Parathyroid adenoma (tissue), 2 donors: Measurements from ENCODE around the gene DCK.

Source experiments
- H2AFZ ChIP-seq: fragments of 300-600 bp; sonication (generic); one replicate; pipeline ENCODE4 v1.7.0; 2017; ENCODE audit warnings: antibody characterized with exemption, mild to moderate bottlenecking
- H3K27ac ChIP-seq: fragments of 300-600 bp; sonication (generic); one replicate; pipeline ENCODE4 v1.7.0; 2017
- H3K27me3 ChIP-seq: fragments of 300-600 bp; sonication (generic); one replicate; pipeline ENCODE4 v1.7.0; 2017; ENCODE audit warnings: low read length; ENCODE audit not compliant: control insufficient read depth, insufficient read depth
- H3K36me3 ChIP-seq: fragments of 300-600 bp; sonication (generic); one replicate; pipeline ENCODE4 v1.7.0; 2017; ENCODE audit warnings: low read length; ENCODE audit not compliant: control insufficient read depth, insufficient read depth
- H3K4me1 ChIP-seq: fragments of 300-600 bp; sonication (generic); one replicate; pipeline ENCODE4 v1.7.0; 2017; ENCODE audit warnings: control low read depth
- H3K4me2 ChIP-seq: fragments of 300-600 bp; sonication (generic); one replicate; pipeline ENCODE4 v1.7.0; 2017; ENCODE audit warnings: low read length
- H3K4me3 ChIP-seq: fragments of 300-600 bp; sonication (generic); one replicate; pipeline ENCODE4 v1.7.0; 2017; ENCODE audit warnings: low read depth, low read length
- H3K79me2 ChIP-seq: fragments of 300-600 bp; sonication (generic); one replicate; pipeline ENCODE4 v1.7.0; 2017; ENCODE audit warnings: control low read depth
- H3K9ac ChIP-seq: fragments of 300-600 bp; sonication (generic); one replicate; pipeline ENCODE4 v1.7.0; 2017; ENCODE audit warnings: mild to moderate bottlenecking
- H3K9me3 ChIP-seq: fragments of 300-600 bp; sonication (generic); one replicate; pipeline ENCODE4 v1.7.0; 2017; ENCODE audit warnings: low read length; ENCODE audit not compliant: control insufficient read depth
- CTCF ChIP-seq: fragments of 300-600 bp; sonication (generic); IDR thresholded peaks from one replicate; pipeline ENCODE4 v1.7.0; 2017; ENCODE audit warnings: antibody characterized with exemption, mild to moderate bottlenecking
- donor health status: primary hyperparathyroidism.

DCK gene

GRCh38 chr4:70976252-70976651 is 17.2 kb upstream of the DCK start:
- Histone ChIP-seq H3K4me3 (no peak overlapping the region), H3K9me3 (no peaks in the 10 kb centered on the region), H3K79me2 (no peaks in the 10 kb centered on the region), H3K27ac (no peak overlapping the region), H3K36me3 (no peaks in the 10 kb centered on the region), H2AFZ (no peak overlapping the region), H3K9ac (no peak overlapping the region), H3K4me1 (no peaks in the 10 kb centered on the region), H3K4me2 (no peak overlapping the region), H3K27me3 (no peaks in the 10 kb centered on the region)
- no peak for TF ChIP-seq CTCF

- no peaks in the 10 kb centered on the region for H3K9me3 ChIP-seq
- no peak overlapping the region for H3K9ac ChIP-seq
- H3K36me3 ChIP-seq, result no peaks in the 10 kb centered on the region
- TF ChIP-seq CTCF, result no peak
- H3K27me3 ChIP-seq, result no peaks in the 10 kb centered on the region
- no peak overlapping the region for H3K4me2 ChIP-seq
- H3K4me3 ChIP-seq, result no peak overlapping the region
- no peak overlapping the region for H2AFZ ChIP-seq
- H3K79me2 ChIP-seq, result no peaks in the 10 kb centered on the region
- no peak overlapping the region for H3K27ac ChIP-seq
- no peaks in the 10 kb centered on the region for H3K4me1 ChIP-seq
Measured at GRCh38 chr4:70979445-70980008, 13.9 kb upstream of the DCK start.

- Histone ChIP-seq H3K4me1 (no peaks in the 10 kb centered on the region), H3K79me2 (no peaks in the 10 kb centered on the region), H3K27ac (no peak overlapping the region), H3K4me2 (no peak overlapping the region), H3K27me3 (no peaks in the 10 kb centered on the region), H3K9ac (no peak overlapping the region), H3K36me3 (no peaks in the 10 kb centered on the region), H2AFZ (no peak overlapping the region), H3K9me3 (no peaks in the 10 kb centered on the region), H3K4me3 (no peak overlapping the region)
- no peak for TF ChIP-seq CTCF
Measured at GRCh38 chr4:70980196-70980595, 13.3 kb upstream of the DCK start.

- no peak overlapping the region for H3K9ac ChIP-seq
- no peak overlapping the region for H3K4me2 ChIP-seq
- H3K4me3 ChIP-seq, result no peak overlapping the region
- H3K79me2 ChIP-seq, result no peaks in the 10 kb centered on the region
- no peak for TF ChIP-seq CTCF
- H3K36me3 ChIP-seq, result no peaks in the 10 kb centered on the region
- no peak overlapping the region for H2AFZ ChIP-seq
- H3K27ac ChIP-seq, result no peak overlapping the region
- no peaks in the 10 kb centered on the region for H3K9me3 ChIP-seq
- no peaks in the 10 kb centered on the region for H3K4me1 ChIP-seq
- no peaks in the 10 kb centered on the region for H3K27me3 ChIP-seq
Measured at GRCh38 chr4:70984106-70984505, 9.3 kb upstream of the DCK start.

GRCh38 chr4:70984589-70984988 is 8.9 kb upstream of the DCK start:
- no peaks in the 10 kb centered on the region for H3K4me1 ChIP-seq
- H2AFZ ChIP-seq, result no peak overlapping the region
- no peaks in the 10 kb centered on the region for H3K9me3 ChIP-seq
- H3K36me3 ChIP-seq, result no peaks in the 10 kb centered on the region
- no peaks in the 10 kb centered on the region for H3K27me3 ChIP-seq
- no peak overlapping the region for H3K27ac ChIP-seq
- H3K4me2 ChIP-seq, result no peak overlapping the region
- no peaks in the 10 kb centered on the region for H3K79me2 ChIP-seq
- H3K9ac ChIP-seq, result no peak overlapping the region
- no peak overlapping the region for H3K4me3 ChIP-seq
- TF ChIP-seq CTCF, result no peak
